Naive thymus-derived CD4-positive, alpha-beta T cell (primary cell): Measurements from ENCODE around the gene NUDT14. TPM values are rescaled to one million over a fixed set of nuclear protein-coding genes. Genes with fewer than 3 reads are reported as not detected.

Experiments
- ATAC-seq: fragments of 150-1000 bp; cut with Tn5 transposase; 2 replicates; pipeline ENCODE4 v1.10.0; 2021; ENCODE audit warnings: mild to moderate bottlenecking, moderate library complexity
- CTCF ChIA-PET: fragments of 350-600 bp; sonication (Branson Sonifier 250); formaldehyde crosslinking; loops from one replicate; lab custom pipeline; 2021; ENCODE audit warnings: antibody characterized with exemption; lab: Charles Lee
- POLR2A ChIA-PET: fragments of 350-600 bp; sonication (Branson Sonifier 250); formaldehyde crosslinking; loops from one replicate; lab custom pipeline; 2021; ENCODE audit warnings: antibody characterized with exemption, inconsistent platforms; lab: Charles Lee
- DNase-seq, 9 donors: peaks; one replicate each; pipeline versions ENCODE4 v3.0.0 to v3.0.0-alpha.2; 2020 to 2022; ENCODE audit warnings: mixed read lengths in 1 of 9
- H3K27ac ChIP-seq: one replicate; pipeline ENCODE4 v1.7.0; 2013; ENCODE audit warnings: mild to moderate bottlenecking, low read depth, low read length, moderate library complexity
- H3K27me3 ChIP-seq, 2 donors: one replicate each; pipeline ENCODE4 v1.7.0; 2013; ENCODE audit warnings: low read length in 2 of 2, mild to moderate bottlenecking in 2 of 2, moderate library complexity in 2 of 2; ENCODE audit not compliant: control insufficient read depth in 2 of 2, insufficient read depth in 2 of 2
- H3K36me3 ChIP-seq, 3 experiments: 1 replicate in 2 of 3; 2 replicates in 1 of 3; pipeline ENCODE4 v1.7.0; 2013; ENCODE audit warnings: low read length in 3 of 3, mild to moderate bottlenecking in 3 of 3, moderate library complexity in 1 of 3; ENCODE audit not compliant: insufficient read depth in 3 of 3, control insufficient read depth in 2 of 3
- H3K4me1 ChIP-seq, 2 donors: one replicate each; pipeline ENCODE4 v1.7.0; 2013; ENCODE audit warnings: low read length in 2 of 2, mild to moderate bottlenecking in 2 of 2, moderate library complexity in 1 of 2; ENCODE audit not compliant: control insufficient read depth in 2 of 2, insufficient read depth in 2 of 2
- H3K4me3 ChIP-seq: 2 replicates; pipeline ENCODE4 v1.7.0; 2013; ENCODE audit warnings: mild to moderate bottlenecking, low read length
- H3K9me3 ChIP-seq, 3 experiments: 1 replicate in 2 of 3; 2 replicates in 1 of 3; pipeline ENCODE4 v1.7.0; 2013; ENCODE audit warnings: low read length in 3 of 3; ENCODE audit not compliant: control insufficient read depth in 2 of 3
- H3K27ac Mint-ChIP-seq, 9 donors: one replicate each; pipeline ENCODE4 v1.8.0; 2020 to 2022; ENCODE audit warnings: mixed read lengths in 9 of 9, mild to moderate bottlenecking in 8 of 9, moderate library complexity in 5 of 9, inconsistent platforms in 2 of 9
- H3K27me3 Mint-ChIP-seq, 5 donors: one replicate each; pipeline ENCODE4 v1.8.0; 2021 to 2022; ENCODE audit warnings: mixed read lengths in 5 of 5, mild to moderate bottlenecking in 1 of 5
- H3K36me3 Mint-ChIP-seq, 5 donors: one replicate each; pipeline ENCODE4 v1.8.0; 2020 to 2022; ENCODE audit warnings: mixed read lengths in 5 of 5, mild to moderate bottlenecking in 3 of 5, inconsistent platforms in 1 of 5
- H3K4me1 Mint-ChIP-seq, 7 donors: one replicate each; pipeline ENCODE4 v1.8.0; 2020 to 2022; ENCODE audit warnings: mixed read lengths in 7 of 7, mild to moderate bottlenecking in 3 of 7, inconsistent platforms in 1 of 7
- H3K4me3 Mint-ChIP-seq, 10 donors: one replicate each; pipeline ENCODE4 v1.8.0; 2020 to 2022; ENCODE audit warnings: mild to moderate bottlenecking in 10 of 10, mixed read lengths in 10 of 10, moderate library complexity in 6 of 10, inconsistent platforms in 2 of 10
- H3K9me3 Mint-ChIP-seq, 11 donors: one replicate each; pipeline ENCODE4 v1.8.0; 2020 to 2022; ENCODE audit warnings: mixed read lengths in 11 of 11, mild to moderate bottlenecking in 4 of 11, inconsistent platforms in 1 of 11, moderate library complexity in 1 of 11
- intact Hi-C, 2 donors: fragments of 100-400 bp; cut with micrococcal nuclease; formaldehyde crosslinking; loops; one replicate each; pipeline ENCODE4 v1.15.1; 2023
- polyA plus RNA-seq, 2 donors: library from polyadenylated mRNA; unstranded; fragments of 300-500 nt; fragmentation: Illumina TruSeq; gene quantifications; one replicate each; pipeline ENCODE4 v1.2.3, GENCODE V29; 2021
- total RNA-seq, 6 experiments: library from RNA in 5 of 6; stranded (reverse) in 5 of 6; gene quantifications; 1 replicate in 5 of 6; 2 replicates in 1 of 6; pipeline ENCODE4 v1.2.3 and lab custom pipeline; 2021 to 2026

Gene NUDT14
- total and polyA plus RNA-seq, 7 experiments from 2014 or later = 17.3 to 29.6 (median 20.1) TPM

DNA sequence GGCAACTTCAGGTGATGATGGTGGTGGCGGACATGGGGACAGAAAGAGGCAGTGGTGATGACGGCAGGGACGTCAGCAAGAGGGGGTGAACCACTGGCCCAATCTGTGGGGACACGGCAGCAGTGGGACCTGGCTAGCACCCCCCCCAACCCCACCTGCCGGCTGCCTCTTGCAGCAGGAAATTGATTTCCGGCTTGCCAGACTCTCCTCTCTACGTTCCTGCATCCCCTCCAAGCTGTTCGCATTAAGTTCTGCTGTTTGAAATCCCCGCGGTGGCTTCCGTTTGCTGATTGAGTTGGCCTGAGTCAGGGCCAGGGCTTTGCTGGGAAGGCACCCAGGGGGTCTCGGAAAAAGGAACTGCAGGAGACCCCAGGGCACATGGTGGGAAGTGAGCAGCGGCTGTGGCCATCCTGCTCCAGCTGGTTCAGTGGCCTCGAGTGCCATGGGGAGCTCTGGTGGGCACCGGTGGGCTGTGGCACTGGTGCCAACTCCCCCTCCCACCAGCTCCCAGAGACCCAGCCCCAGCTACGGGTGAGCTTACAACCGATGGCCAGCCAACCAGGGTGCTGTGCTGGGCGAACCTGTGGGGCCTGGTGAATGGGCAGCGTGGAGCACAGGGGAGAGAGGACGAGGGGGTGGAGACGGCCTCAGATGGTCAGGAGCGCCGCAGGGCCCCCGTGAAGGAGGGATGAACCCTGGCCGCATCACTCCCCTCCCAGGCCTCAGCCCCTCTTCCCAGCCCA lies 14.6 kb upstream of the NUDT14 start:
- DNase-seq (peak in 3 of 9 donors; percentile 33 to 39 (median 35)), ATAC-seq (no peak)
- H3K36me3 ChIP-seq = no peaks in the 10 kb centered on the region
- no peaks in the 10 kb centered on the region for H3K9me3 Mint-ChIP-seq
- H3K27ac Mint-ChIP-seq = no peak overlapping the region
- no peaks in the 10 kb centered on the region for H3K9me3 ChIP-seq
- no peak overlapping the region for H3K27ac ChIP-seq
- H3K4me1 ChIP-seq = peaks cover 4 to 48% of the 10 kb centered on the region in 2 donors
- CTCF ChIA-PET = interaction anchor here (0.8 to 1.5 kb wide), 4 partner anchors 14 to 24 kb away, joined by 3 to 7 read pairs (median 4); no protein-coding TSS in a partner anchor
- intact Hi-C loops = loop anchor here in 1 of 2 donors (1.0 kb wide), 1 partner anchor 14 kb away; the partner anchor contains the start of gene NUDT14
- peaks cover 16 to 33% (median 24%) of the 10 kb centered on the region in 7 donors for H3K4me1 Mint-ChIP-seq
- H3K27me3 ChIP-seq = peaks cover 6% of the 10 kb centered on the region in 2 donors
- H3K27me3 Mint-ChIP-seq = peaks cover 16 to 48% (median 31%) of the 10 kb centered on the region in 5 donors
- no peaks in the 10 kb centered on the region for H3K36me3 Mint-ChIP-seq
- POLR2A ChIA-PET = interaction anchor here (0.9 to 2.4 kb wide), 3 partner anchors 15 to 130 kb away, joined by 3 to 13 read pairs (median 3); partner anchors contain the start of genes GPR132 and NUDT14
- H3K4me3 Mint-ChIP-seq = peak overlapping the region in 9 of 10 donors; percentile 19 to 78 (median 56)
- H3K4me3 ChIP-seq = no peak overlapping the region

DNA sequence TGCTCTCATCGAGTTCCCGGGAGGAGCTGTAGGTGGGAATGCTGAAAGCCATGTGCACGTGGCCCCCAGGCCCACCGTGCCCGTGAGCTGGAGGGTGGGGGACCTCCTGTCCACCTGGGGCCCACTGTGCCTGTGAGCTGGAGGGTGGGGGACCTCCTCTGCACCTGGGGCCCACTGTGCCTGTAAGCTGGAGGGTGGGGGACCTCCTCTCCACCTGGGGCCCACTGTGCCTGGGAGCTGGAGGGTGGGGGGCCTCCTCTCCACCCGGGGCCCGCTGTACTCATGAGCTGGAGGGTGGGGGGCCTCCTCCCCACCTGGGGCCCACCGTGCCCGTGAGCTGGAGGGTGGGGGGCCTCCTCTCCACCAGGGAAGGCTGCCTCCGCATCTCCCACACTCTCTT lies 13.9 kb upstream of the NUDT14 start:
- H3K27ac ChIP-seq = no peak overlapping the region
- ATAC-seq = no peak
- DNase-seq = no peak
- intact Hi-C loops = loop anchor here in 1 of 2 donors (1.0 kb wide), 1 partner anchor 14 kb away; the partner anchor contains the start of gene NUDT14
- POLR2A ChIA-PET = interaction anchor here (0.6 to 2.4 kb wide), 2 partner anchors 14 to 15 kb away, joined by 3 to 13 read pairs; partner anchors contain the start of gene NUDT14
- Mint-ChIP-seq H3K9me3 (no peaks in the 10 kb centered on the region), H3K4me3 (peak overlapping the region in 2 of 10 donors; percentile 68 to 78), H3K4me1 (peaks cover 16 to 33% (median 24%) of the 10 kb centered on the region in 7 donors), H3K27ac (no peak overlapping the region), H3K36me3 (no peaks in the 10 kb centered on the region), H3K27me3 (peaks cover 16 to 41% (median 31%) of the 10 kb centered on the region in 5 donors)
- H3K4me3 ChIP-seq = no peak overlapping the region
- H3K4me1 ChIP-seq = peaks cover 4 to 48% of the 10 kb centered on the region in 2 donors
- no peaks in the 10 kb centered on the region for H3K9me3 ChIP-seq
- CTCF ChIA-PET = interaction anchor here (0.8 to 1.5 kb wide), 4 partner anchors 13 to 24 kb away, joined by 3 to 7 read pairs (median 4); no protein-coding TSS in a partner anchor
- no peaks in the 10 kb centered on the region for H3K36me3 ChIP-seq
- H3K27me3 ChIP-seq = peaks cover 6% of the 10 kb centered on the region in 2 donors

DNA sequence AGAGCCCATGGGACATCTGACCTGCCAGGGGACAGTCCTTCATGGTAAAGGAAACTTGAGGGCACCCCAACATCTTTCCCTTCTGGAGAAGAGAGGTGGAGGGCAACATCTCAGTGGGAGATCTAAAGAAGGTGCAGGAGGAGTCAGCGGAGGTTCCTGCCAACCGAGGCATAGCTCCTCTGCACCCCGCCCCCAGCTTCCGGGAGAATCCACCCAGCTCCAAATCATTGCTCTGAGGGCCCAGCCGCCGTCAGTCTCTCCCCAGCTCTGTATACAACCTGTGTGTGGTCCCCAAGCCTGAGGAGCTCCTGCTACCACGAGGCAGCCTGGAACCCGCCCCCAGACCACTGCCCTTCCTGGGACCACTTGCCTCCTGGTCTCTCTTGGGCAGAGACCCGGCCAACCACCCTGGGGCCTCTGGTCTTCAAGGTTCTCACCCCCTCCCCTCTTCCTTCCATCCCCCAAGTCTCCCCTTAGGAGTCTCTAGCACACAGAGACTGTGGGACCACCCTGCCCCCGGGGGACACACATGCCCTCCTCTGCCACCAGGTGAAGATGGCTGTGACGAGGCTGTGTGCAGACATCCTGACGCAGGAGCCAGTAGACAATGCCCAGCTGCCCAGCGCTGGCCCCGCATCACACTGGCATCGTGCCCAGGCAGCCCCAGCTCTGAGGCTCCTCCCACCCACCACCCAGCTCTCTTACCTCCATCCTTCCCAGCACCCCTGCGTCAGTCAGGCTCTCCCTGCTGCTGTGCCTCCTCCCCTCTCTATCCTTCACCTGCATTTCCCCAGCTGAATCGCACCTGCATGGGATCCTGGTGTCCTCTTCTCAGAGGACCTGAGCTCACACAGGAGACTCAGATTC lies 13.0 kb upstream of the NUDT14 start:
- peak in 3 of 9 donors; percentile 22 to 50 (median 28) for DNase-seq
- CTCF ChIA-PET = interaction anchor here (1.1 to 1.3 kb wide), 2 partner anchors 19 to 23 kb away, joined by 3 to 4 read pairs; no protein-coding TSS in a partner anchor
- peaks cover 0 to 2% (median 0%) of the 10 kb centered on the region in 11 donors for H3K9me3 Mint-ChIP-seq

DNA sequence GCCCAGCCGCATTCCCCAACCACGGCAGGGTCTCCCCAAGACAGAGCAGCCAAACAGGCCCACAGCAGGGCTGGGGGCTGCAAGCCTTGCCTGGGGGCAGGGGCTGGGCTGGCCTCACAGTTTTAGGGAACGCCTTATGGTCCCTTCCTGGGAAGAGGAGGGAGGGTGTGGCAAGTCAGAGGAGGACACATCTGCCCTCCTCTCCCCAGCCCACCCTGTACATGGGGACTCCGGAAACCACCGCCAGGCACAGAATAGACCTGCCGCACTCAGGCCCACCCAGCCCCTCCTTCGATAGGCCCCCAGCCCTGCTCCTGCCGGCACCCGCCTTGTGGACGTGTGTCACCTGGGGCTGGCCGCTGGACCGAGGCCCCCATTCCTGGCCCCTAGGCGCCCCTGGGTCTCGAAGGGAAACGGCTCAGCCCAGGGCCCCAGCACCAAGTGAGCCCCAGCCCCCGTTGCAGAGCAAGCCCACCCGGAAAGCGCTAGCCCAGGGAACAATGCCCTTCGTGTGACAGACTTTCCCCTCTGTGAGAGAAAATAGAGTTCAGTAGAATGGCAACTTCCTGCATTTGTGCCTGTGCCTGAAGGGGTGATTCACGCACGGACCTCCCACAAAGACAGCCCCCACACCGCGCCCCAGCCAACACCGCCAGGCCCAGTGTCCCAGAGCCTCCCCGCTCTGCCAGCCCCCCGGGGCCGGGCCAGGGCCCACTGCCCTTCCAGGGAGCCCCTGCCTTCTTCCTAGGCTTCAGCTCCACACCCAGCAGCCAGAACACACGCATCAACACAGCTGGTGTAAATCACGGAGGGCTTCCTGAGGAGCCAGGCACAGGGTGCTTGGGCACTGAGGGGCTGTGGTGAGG lies 12.0 kb upstream of the NUDT14 start:
- H3K27ac Mint-ChIP-seq = peak overlapping the region in 2 of 9 donors; percentile 36 to 46
- intact Hi-C loops = no loop called here
- no peaks in the 10 kb centered on the region for H3K36me3 ChIP-seq
- peaks cover 0 to 2% (median 0%) of the 10 kb centered on the region in 3 experiments for H3K9me3 ChIP-seq
- no peaks in the 10 kb centered on the region for H3K36me3 Mint-ChIP-seq
- POLR2A ChIA-PET = interaction anchor here (2.4 kb wide), 1 partner anchor 12 kb away, joined by 13 read pairs; the partner anchor contains the start of gene NUDT14
- H3K27me3 ChIP-seq = peaks cover 3 to 6% of the 10 kb centered on the region in 2 donors
- peaks cover 4 to 48% of the 10 kb centered on the region in 2 donors for H3K4me1 ChIP-seq
- peaks cover 16 to 33% (median 23%) of the 10 kb centered on the region in 7 donors for H3K4me1 Mint-ChIP-seq
- CTCF ChIA-PET = no interaction called here
- no peak overlapping the region for H3K27ac ChIP-seq
- H3K9me3 Mint-ChIP-seq = peaks cover 0 to 6% (median 0%) of the 10 kb centered on the region in 11 donors
- DNase-seq = peak in 1 of 9 donors; percentile 28
- H3K4me3 Mint-ChIP-seq = peak overlapping the region in 9 of 10 donors; percentile 39 to 74 (median 59)
- peak; percentile 43 for ATAC-seq
- peaks cover 6 to 28% (median 21%) of the 10 kb centered on the region in 5 donors for H3K27me3 Mint-ChIP-seq
- no peak overlapping the region for H3K4me3 ChIP-seq

More for the DNA sequence above, 13.0 kb upstream of the NUDT14 start:
- POLR2A ChIA-PET = interaction anchor here (0.6 to 2.4 kb wide), 2 partner anchors 13 to 15 kb away, joined by 3 to 13 read pairs; partner anchors contain the start of gene NUDT14
- peaks cover 16 to 33% (median 23%) of the 10 kb centered on the region in 7 donors for H3K4me1 Mint-ChIP-seq
- peak; percentile 43 for ATAC-seq
- peaks cover 13 to 36% (median 30%) of the 10 kb centered on the region in 5 donors for H3K27me3 Mint-ChIP-seq
- H3K9me3 ChIP-seq = no peaks in the 10 kb centered on the region
- peaks cover 6% of the 10 kb centered on the region in 2 donors for H3K27me3 ChIP-seq
- no peak overlapping the region for H3K4me3 ChIP-seq
- no peaks in the 10 kb centered on the region for H3K36me3 ChIP-seq
- intact Hi-C loops = no loop called here
- peaks cover 4 to 48% of the 10 kb centered on the region in 2 donors for H3K4me1 ChIP-seq
- H3K4me3 Mint-ChIP-seq = peak overlapping the region; percentile 39 to 84 (median 60)
- no peaks in the 10 kb centered on the region for H3K36me3 Mint-ChIP-seq
- H3K27ac Mint-ChIP-seq = peak overlapping the region in 4 of 9 donors; percentile 1 to 78 (median 52)
- no peak overlapping the region for H3K27ac ChIP-seq

DNA sequence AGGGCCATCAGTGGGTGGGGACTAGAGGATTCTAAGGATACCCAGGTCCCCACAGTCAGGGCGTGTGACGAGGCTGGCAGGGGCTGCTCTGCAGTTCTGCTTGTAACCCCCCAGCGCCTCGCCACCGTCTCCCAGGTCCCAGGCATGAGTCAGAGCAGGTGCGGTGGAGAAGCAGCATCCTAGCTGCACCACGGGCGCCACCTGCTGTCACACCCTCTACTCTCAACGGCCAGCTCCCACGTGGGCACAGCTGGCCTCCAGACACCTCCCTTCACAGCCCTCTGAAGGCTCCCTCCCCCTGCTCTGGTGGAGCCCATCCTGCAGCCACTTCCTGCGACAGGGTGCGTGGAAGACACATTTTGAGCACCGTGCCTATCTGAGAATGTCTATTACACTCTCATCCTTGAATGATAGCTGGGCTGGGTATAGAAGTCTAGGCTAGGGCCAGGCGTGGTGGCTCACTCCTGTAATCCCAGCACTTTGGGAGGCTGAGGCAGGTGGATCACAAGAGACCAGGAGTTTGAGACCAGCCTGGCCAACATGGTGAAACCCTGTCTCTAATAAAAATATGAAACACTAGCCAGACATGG lies 6.9 kb upstream of the NUDT14 start:
- Histone ChIP-seq H3K4me1 (peaks cover 0 to 4% of the 10 kb centered on the region in 2 donors), H3K27ac (no peak overlapping the region), H3K36me3 (no peaks in the 10 kb centered on the region), H3K27me3 (no peaks in the 10 kb centered on the region), H3K4me3 (no peak overlapping the region), H3K9me3 (peaks cover 0 to 4% (median 0%) of the 10 kb centered on the region in 3 experiments)
- DNase-seq (no peak), ATAC-seq (no peak)
- Mint-ChIP-seq H3K27me3 (peaks cover 0 to 5% (median 2%) of the 10 kb centered on the region in 5 donors), H3K4me3 (no peak overlapping the region), H3K9me3 (peaks cover 0 to 6% (median 0%) of the 10 kb centered on the region in 11 donors), H3K4me1 (peaks cover 0 to 8% (median under 1%) of the 10 kb centered on the region in 7 donors), H3K27ac (peak overlapping the region in 1 of 9 donors; percentile 55), H3K36me3 (no peaks in the 10 kb centered on the region)
- CTCF ChIA-PET = no interaction called here
- intact Hi-C loops = loop anchor here in 1 of 2 donors (5.0 kb wide), 1 partner anchor 436 kb away; the partner anchor contains the start of gene SIVA1
- POLR2A ChIA-PET = no interaction called here
